Muscle of leg (tissue), 11 donors: ENCODE data around the gene TMEM259. TPM values are rescaled to one million over a fixed set of nuclear protein-coding genes. Genes with fewer than 3 reads are reported as not detected.

Experiments
- DNase-seq: peaks from one replicate; pipeline ENCODE4 v3.0.0; 2013
- H3K27ac ChIP-seq: one replicate; pipeline ENCODE4 v1.5.1; 2013; ENCODE audit warnings: mild to moderate bottlenecking, low read length, control low read depth
- H3K27me3 ChIP-seq: one replicate; pipeline ENCODE4 v1.6.1; 2013; ENCODE audit warnings: low read length; ENCODE audit not compliant: control insufficient read depth, insufficient read depth
- H3K36me3 ChIP-seq: one replicate; pipeline ENCODE4 v1.6.1; 2013; ENCODE audit warnings: low read length; ENCODE audit not compliant: control insufficient read depth, insufficient read depth
- H3K4me1 ChIP-seq: one replicate; pipeline ENCODE4 v1.6.1; 2013; ENCODE audit warnings: low read length; ENCODE audit not compliant: control insufficient read depth, insufficient read depth
- H3K4me3 ChIP-seq: one replicate; pipeline ENCODE4 v1.5.1; 2013; ENCODE audit warnings: low read length, control low read depth
- H3K9me3 ChIP-seq: replicated peaks from 2 replicates; pipeline ENCODE4 v1.6.1; 2013; ENCODE audit warnings: low read depth, low read length; ENCODE audit not compliant: control insufficient read depth
- WGBS: methylation state at CpG from one replicate; pipeline ENCODE4 v1.1.5; 2013; ENCODE audit warnings: missing lambda C conversion rate; ENCODE audit not compliant: insufficient coverage; 5-methylcytosine and 5-hydroxymethylcytosine counted together
- polyA plus RNA-seq, 8 donors: library from polyadenylated mRNA; unstranded; fragments of 120-200 nt; gene quantifications; one replicate each; pipeline versions ENCODE4 v1.2.1 to v1.2.3, GENCODE V29; 2013; ENCODE audit warnings: inconsistent platforms in 1 of 8, low replicate concordance in 1 of 8; ENCODE audit not compliant: insufficient read length in 8 of 8, insufficient read depth in 1 of 8
- total RNA-seq: library from RNA; stranded (reverse); fragments of 120-200 nt; gene quantifications from one replicate; pipeline ENCODE4 v1.2.4, GENCODE V29; 2013

The TMEM259 gene
- total and polyA plus RNA-seq, 9 donors = 60.5 to 115 (median 83.1) TPM

GRCh38 chr19:993831-994393 lies 27.0 kb downstream of the TMEM259 start:
- Histone ChIP-seq H3K27me3 (peaks cover 41% of the 10 kb centered on the region), H3K4me3 (no peak overlapping the region), H3K9me3 (no peaks in the 10 kb centered on the region), H3K27ac (no peak overlapping the region), H3K36me3 (peaks cover 50% of the 10 kb centered on the region), H3K4me1 (peaks cover 18% of the 10 kb centered on the region)
- DNase-seq = no peak
- 82% methylated on average over 43 of the region's 43 CpGs for WGBS

- Histone ChIP-seq H3K4me1 (peaks cover 18% of the 10 kb centered on the region), H3K36me3 (peaks cover 54% of the 10 kb centered on the region), H3K9me3 (no peaks in the 10 kb centered on the region), H3K27ac (no peak overlapping the region), H3K27me3 (peaks cover 36% of the 10 kb centered on the region), H3K4me3 (no peak overlapping the region)
- 82% methylated on average over 17 of the region's 17 CpGs for WGBS
- DNase-seq = no peak
Observed at GRCh38 chr19:993361-993830, 27.5 kb downstream of the TMEM259 start.

- H3K36me3 ChIP-seq = peaks cover 56% of the 10 kb centered on the region
- H3K27me3 ChIP-seq = peaks cover 28% of the 10 kb centered on the region
- H3K4me1 ChIP-seq = peaks cover 18% of the 10 kb centered on the region
- H3K4me3 ChIP-seq = no peak overlapping the region
- 90% methylated on average over 6 of the region's 13 CpGs for WGBS
- H3K9me3 ChIP-seq = no peaks in the 10 kb centered on the region
- no peak overlapping the region for H3K27ac ChIP-seq
- DNase-seq = no peak
Observed at GRCh38 chr19:992670-993055, 28.3 kb downstream of the TMEM259 start.

GRCh38 chr19:991932-992669 lies 28.8 kb downstream of the TMEM259 start:
- Histone ChIP-seq H3K27me3 (peaks cover 23% of the 10 kb centered on the region), H3K4me3 (no peak overlapping the region), H3K36me3 (peaks cover 60% of the 10 kb centered on the region), H3K27ac (no peak overlapping the region), H3K4me1 (peaks cover 18% of the 10 kb centered on the region), H3K9me3 (no peaks in the 10 kb centered on the region)
- 88% methylated on average over 22 of the region's 42 CpGs for WGBS
- DNase-seq = no peak

GRCh38 chr19:991174-991931 lies 29.6 kb downstream of the TMEM259 start:
- no peak overlapping the region for H3K4me3 ChIP-seq
- 82% methylated on average over 14 of the region's 47 CpGs for WGBS
- peaks cover 15% of the 10 kb centered on the region for H3K27me3 ChIP-seq
- peaks cover 67% of the 10 kb centered on the region for H3K36me3 ChIP-seq
- H3K4me1 ChIP-seq = peaks cover 16% of the 10 kb centered on the region
- no peaks in the 10 kb centered on the region for H3K9me3 ChIP-seq
- no peak for DNase-seq
- no peak overlapping the region for H3K27ac ChIP-seq

- H3K27ac ChIP-seq = no peak overlapping the region
- H3K27me3 ChIP-seq = peaks cover 9% of the 10 kb centered on the region
- DNase-seq = no peak
- H3K4me3 ChIP-seq = no peak overlapping the region
- H3K36me3 ChIP-seq = peaks cover 73% of the 10 kb centered on the region
- WGBS = 91% methylated on average over 20 of the region's 23 CpGs
- H3K4me1 ChIP-seq = peaks cover 9% of the 10 kb centered on the region
- no peaks in the 10 kb centered on the region for H3K9me3 ChIP-seq
Observed at GRCh38 chr19:990746-991145, 30.2 kb downstream of the TMEM259 start.

- peaks cover 4% of the 10 kb centered on the region for H3K4me1 ChIP-seq
- no peaks in the 10 kb centered on the region for H3K9me3 ChIP-seq
- no peak for DNase-seq
- H3K36me3 ChIP-seq = peaks cover 79% of the 10 kb centered on the region
- no peak overlapping the region for H3K27ac ChIP-seq
- 73% methylated on average over 21 of the region's 27 CpGs for WGBS
- no peak overlapping the region for H3K4me3 ChIP-seq
- H3K27me3 ChIP-seq = peaks cover 3% of the 10 kb centered on the region
Observed at GRCh38 chr19:990119-990571, 30.8 kb downstream of the TMEM259 start.

GRCh38 chr19:989381-990081 lies 31.4 kb downstream of the TMEM259 start:
- no peak overlapping the region for H3K4me3 ChIP-seq
- WGBS = 84% methylated on average over 25 of the region's 25 CpGs
- H3K9me3 ChIP-seq = no peaks in the 10 kb centered on the region
- H3K36me3 ChIP-seq = peaks cover 75% of the 10 kb centered on the region
- H3K27ac ChIP-seq = no peak overlapping the region
- H3K27me3 ChIP-seq = no peaks in the 10 kb centered on the region
- DNase-seq = no peak
- H3K4me1 ChIP-seq = peaks cover 5% of the 10 kb centered on the region

GRCh38 chr19:988510-988909 lies 32.4 kb downstream of the TMEM259 start:
- no peak overlapping the region for H3K27ac ChIP-seq
- peaks cover 64% of the 10 kb centered on the region for H3K36me3 ChIP-seq
- H3K4me1 ChIP-seq = peaks cover 11% of the 10 kb centered on the region
- no peaks in the 10 kb centered on the region for H3K27me3 ChIP-seq
- no peak overlapping the region for H3K4me3 ChIP-seq
- 82% methylated on average over 15 of the region's 15 CpGs for WGBS
- no peaks in the 10 kb centered on the region for H3K9me3 ChIP-seq
- no peak for DNase-seq
